NCI-H146 treated with DMSO at 0.1 percent for 48 hours (cell line): ENCODE measurements around the gene BCAS4.
"Not testable (repeated sequence)": the region's sequence is repeated elsewhere in the genome, so short reads cannot be mapped to it uniquely, and the experiment has no call there.

ENCODE experiments used
- DNase-seq: peaks from one replicate; lab custom pipeline; 2025; ENCODE audit not compliant: unreplicated experiment; lab: John Stamatoyannopoulos, UW

Gene BCAS4

DNA sequence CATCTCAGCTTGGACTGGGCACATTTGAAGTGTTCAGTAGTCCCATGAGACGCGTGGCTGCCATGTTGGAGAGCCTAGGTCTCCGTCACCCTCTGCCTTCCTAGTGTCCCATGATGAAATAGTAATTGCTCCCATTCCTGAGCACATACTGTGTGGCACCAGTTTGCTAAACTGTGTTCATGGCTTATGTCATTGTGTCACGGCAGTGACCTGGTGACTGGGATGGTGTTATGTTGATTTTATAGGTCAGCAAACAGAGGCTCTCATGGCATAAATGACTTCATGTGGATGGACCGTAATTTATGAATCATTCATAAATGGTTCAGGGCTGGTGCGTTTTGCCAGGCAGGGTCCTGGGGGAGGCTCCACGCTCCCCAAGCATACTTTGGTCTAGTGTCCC, 3.8 kb downstream of the BCAS4 start:
- no peak for DNase-seq

DNA sequence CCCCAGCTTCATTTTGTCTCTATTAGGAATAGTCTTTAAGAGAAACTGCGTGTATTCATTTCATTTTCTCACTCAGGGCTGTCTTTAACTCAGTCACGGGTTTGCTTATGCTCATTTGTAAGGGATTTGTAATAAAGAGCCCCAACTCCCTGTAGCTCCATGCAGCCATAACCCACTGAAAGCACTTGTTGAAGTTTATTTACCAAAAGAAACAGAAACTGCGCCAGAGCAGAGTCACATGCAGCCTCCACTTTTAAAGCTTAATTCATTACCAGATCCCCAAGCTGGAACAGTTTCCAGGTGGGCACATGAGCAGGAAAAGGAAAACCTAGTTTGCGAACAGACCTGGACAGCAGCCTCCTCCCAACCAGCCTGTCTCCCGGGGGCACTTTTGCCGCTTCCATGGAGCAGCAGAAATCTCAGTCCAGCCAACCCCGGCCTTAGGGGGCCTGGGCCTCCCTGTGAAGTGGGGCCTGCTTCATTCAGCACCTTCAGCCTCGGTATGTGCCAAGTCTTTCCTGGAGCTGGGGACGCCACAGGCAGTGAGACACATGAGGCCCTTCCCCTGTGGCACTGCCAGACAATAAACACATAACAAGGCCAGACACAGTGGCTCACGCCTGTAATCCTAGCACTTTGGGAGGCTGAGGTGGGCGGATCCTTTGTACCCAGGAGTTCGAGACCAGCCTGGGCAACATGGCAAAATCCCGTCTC, 4.5 kb downstream of the BCAS4 start:
- no peak for DNase-seq

DNA sequence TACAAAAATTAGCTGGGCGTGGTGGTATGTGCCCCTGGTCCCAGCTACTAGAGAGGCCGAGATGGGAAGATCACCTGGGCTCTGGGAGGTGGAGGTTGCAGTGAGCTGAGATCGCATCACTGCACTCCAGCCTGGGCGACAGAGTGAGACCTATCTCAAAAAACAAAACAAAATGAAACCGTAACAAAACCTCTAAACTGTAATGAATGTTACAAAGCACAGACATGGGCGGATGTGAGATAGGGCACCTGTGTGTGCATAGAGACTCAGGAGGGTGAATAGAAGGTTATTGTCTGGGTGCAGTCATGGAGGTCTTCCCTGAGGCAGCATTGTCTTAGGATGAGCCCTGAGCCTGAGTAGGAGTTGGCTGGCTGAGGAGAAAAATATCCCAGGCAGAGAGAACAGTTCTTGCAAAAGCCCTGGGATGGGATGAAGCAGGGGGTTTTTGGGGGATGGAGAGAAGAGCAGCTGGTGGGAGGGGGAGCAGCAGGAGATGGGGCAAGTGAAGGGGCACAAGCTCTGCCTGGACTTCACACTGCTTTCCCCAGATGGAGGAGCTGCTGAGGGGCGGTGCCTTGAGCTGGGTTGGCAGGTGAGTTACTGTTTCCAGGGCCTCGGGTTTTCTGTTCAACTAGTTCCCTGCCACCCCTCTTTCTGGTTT, 5.2 kb downstream of the BCAS4 start:
- DNase-seq: no peak

DNA sequence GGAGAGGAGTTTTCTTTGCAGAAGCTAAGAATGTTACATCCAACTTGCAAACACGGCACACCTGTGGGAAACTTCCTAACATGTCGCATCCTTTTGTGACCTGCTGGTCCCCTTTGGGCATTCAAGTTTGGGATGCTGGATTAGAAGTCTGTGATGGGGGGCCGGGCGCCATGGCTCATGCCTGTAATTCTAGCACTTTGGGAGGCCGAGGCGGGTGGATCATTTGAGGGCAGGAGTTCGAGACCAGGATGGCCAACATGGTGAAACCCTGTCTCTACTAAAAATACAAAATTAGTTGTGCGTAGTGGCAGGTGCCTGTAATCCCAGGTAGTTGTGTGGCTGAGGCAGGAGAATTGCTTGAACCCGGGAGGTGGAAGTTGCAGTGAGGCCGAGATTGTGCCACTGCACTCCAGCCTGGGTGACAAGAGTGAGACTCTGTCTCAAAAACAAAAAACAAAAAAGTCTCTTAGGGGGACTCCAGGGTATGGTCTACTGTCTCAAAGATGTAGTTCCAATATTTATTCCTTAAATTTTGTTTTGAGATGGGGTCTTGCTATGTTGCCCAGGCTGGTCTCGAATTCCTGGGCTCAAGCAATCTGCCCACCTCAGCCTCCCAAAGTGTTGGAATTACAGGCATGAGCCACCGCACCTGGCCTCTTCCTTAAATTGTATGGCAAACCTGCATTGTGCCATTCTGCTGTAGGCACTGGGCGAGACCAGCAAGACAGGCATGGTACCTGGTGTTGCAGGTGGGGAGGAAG, 6.3 kb downstream of the BCAS4 start:
- not testable (repeated sequence) for DNase-seq

DNA sequence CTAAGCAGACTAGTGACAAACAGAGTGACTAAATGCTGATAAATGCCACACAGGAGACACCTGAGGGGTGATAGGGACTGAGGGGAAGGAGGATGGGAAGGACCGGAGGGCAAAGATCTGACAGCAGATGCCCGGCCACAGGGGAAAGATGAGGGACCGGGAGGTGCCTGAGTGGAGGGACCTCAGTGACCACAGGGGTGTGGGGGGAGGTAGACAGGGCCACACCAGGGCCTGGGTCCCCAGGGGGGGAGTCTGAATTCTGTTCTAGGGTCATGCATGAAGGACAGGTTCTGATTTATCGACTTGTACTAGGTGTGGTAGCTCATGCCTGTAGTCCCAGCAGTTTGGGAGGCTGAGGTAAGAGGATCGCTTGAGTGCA, 6.9 kb downstream of the BCAS4 start:
- no peak for DNase-seq

DNA sequence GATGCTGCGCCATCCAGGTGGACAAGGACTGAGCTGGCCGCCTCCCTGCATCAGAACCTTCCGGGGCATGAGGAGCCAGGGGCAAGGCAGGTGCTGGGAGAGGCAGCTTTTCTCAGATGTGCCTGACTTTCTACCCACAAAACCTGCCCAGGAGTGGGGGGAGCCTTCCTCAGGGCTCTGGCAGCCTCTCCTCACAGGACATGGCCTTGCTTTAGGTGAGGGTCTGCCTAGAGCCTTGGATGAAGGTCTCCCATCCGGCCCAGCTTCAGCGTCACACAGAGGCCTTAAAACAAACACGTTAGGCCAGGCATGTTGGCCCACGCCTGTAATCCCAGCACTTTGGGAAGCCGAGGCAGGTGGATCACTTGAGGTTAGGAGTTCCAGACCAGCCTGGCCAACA, 7.4 kb downstream of the BCAS4 start:
- DNase-seq: no peak

DNA sequence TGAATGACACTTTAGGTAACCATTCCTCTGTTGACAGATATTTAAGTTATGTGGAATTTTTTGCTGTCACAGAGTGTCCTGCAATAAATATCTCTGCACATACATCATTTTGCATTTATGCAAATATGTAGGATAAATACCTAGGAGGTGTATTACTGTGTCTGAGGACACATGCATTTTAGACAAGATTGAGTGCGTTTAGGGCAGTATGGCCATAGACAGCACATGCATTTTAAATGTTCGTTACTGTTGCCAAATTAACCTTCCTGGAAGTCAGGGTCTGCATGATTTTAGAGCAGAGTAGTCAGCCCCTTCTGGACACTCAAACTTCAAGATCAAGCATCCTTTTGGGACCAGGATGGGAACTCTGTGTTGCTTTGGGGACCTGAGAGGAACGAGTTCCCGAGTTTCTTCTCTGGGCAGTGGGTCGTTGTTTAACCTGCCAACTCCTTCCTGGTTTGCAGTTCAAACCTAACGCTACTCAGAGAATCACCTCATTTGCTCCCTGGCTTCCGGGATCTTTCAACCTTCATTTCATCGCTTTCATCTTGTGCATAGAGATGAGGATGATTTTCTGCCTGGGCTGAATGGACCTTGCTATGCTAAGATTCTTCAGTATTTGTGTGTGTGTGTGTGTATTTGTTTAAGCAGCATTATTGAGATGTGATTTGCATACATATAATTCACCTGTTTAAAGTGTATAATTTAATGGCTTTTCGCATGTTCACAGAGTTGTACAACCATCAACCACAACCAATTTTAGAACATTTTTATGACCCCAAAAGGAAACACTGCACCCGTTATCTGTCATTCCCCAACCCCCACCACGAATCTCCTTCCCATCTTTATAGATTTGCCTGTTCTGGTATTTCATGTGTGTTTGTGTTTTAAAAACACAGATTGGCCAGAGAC, 9.8 kb downstream of the BCAS4 start:
- no peak for DNase-seq

DNA sequence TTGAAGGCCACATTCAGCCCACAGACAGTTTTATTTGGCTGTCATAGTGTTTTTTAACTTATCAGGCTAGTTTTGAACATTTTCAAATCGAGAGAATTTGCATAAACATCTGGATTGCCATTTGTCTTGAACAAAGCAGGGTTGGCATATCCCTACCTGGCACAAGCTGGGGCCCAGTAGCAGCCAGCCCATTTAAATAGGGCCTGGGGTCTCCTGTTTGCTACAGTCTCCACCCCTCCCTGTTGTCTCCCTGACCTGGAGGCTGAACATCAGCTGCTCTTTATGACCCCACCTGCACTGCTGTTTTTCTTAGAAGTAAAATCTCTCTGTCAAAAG, 10.5 kb downstream of the BCAS4 start:
- no peak for DNase-seq

DNA sequence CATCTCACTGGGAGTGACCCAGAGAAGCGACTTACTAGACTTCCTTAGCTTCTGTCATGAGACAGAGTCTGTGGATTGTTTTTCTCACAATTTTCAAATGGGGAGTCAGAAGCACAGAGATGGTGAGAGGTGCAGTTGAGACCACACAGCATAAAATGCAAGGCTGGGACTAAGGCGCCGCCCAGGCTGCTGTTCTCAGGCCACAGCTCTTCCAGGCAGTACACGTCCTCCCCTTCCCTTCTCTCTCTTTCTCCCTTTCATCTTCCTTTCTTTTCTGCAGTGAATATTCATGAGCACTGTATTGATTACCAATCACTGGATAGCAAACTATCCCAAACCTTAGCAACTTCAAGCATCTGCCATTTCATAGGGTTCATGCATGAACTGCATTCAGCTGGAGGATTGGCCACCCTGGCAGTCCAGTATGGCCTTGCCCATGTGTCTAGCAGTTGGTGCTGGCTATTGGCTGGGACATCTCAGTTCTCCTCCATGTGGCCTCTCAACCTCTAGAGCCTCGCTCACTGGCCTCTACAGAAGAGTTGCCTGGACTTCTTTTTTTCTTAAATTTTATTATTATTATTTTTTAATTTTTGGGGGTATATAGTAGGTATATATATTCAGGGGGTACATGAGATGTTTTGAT, 11.4 kb downstream of the BCAS4 start:
- DNase-seq: no peak

DNA sequence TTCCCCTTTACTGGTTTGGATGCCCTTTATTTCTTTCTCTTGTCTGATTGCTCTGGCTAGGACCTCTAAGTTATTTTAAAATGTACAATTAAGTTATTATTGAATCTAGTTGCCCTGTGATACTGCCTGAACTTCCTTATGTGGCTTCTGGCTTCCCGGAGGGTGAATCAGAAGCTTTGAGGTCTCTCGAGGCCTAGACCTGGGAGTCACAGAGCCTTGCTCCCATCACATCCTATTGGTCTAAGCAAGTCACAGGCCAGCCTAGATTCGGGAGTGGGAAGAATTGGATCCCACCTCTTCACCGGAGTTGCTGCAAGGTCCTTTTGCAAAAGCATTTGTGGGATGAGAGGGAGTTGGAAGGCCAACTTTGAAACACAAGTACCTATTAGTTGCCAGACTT, 15.2 kb downstream of the BCAS4 start:
- DNase-seq: no peak

DNA sequence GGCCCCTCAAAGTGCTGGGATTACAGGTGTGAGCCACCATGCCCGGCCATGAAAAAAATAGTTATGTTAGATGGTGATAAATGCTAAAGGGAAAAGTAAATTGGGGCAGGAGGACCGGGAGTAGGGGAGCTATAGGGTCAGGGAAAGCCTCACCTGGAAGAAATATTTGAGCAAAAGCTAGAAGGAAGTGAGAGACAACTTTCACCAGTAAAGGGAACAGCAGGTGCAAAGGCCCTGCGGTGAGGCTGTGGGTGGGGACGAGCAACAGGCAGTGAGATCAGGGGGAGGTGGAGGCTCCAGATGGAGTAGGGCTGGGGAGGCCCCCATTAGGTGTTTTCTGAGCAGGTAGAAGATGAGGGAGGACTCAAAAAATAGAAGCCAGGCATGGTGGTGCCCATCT, 16.0 kb downstream of the BCAS4 start:
- DNase-seq: no peak

DNA sequence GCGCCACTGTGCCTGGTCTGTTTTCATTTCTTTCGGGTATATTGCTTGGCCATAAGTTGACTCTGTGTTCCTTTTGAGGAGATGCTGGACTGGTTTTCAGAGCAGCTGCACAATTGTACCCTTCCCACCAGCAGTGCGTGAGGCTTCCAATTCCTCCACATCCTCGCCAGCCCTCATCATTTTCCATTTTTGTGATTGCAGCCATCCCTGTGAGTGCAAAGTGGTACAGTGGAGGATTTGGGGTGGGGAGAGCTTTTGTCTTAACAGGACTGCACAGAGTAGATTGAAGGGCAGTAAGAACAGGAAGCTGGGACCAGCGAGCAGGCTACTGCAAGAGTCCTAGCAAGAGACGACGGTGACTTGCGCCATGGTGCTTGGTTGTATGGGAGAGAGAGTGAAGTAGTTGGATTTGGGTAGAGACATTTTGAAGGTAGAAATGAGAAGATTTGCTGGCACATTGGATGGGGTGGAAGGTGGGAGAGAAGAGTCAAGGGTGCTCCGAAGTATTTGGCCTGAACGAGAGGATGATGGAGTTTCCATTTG, 18.3 kb downstream of the BCAS4 start:
- DNase-seq: no peak

DNA sequence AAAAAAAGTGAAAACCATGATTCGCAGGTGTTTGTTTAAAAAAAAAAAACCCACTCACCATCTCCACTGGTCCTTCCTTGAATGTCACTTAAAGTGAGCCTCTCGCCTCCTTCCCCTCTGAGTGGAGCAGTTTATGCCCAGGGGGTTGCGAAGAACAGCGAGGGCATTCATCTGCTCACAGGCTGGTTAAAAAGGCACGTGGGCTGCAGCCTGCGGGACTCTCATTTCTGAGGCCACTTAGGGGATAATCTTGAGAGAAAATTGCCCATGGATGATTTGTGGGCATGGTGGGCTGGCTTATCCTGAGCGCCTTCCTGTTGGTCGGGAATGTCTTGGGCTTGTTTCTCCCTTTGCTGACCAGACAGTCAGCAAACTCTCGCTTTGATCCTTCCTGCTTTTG, 18.9 kb downstream of the BCAS4 start:
- DNase-seq: no peak

DNA sequence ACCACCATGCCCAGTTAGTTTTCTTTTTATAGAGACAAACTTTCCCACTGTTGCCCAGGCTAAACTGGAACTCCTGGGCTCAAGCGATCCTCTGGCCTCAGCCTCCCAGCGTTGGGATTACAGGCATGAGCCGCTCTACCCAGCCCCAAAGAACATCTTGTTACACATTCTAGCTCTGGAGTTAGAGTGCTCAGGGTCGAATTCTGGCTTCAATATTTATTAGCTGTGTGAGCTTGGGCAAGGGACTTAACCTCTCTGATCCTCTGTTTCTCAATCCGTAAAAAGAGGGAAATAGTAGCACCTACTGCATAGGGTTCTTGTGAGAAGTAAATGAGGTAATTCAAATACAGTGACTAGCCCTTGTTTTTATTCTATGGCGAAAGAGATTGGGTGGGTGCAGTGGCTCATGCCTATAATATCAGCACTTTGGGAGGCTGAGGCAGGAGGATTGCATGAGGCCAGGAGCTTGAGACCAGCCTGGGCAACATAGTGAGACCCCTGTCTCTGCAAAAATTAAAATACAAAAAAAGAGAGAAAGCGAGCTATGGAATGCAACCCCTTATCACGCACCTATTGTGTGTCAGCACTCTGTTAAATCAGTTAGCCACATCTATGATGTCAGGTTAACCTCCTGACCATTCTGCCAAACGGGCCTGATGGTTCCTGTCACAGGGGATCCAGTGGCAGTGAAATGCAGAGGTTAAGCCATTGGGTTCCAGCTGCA, 19.7 kb downstream of the BCAS4 start:
- DNase-seq: no peak

DNA sequence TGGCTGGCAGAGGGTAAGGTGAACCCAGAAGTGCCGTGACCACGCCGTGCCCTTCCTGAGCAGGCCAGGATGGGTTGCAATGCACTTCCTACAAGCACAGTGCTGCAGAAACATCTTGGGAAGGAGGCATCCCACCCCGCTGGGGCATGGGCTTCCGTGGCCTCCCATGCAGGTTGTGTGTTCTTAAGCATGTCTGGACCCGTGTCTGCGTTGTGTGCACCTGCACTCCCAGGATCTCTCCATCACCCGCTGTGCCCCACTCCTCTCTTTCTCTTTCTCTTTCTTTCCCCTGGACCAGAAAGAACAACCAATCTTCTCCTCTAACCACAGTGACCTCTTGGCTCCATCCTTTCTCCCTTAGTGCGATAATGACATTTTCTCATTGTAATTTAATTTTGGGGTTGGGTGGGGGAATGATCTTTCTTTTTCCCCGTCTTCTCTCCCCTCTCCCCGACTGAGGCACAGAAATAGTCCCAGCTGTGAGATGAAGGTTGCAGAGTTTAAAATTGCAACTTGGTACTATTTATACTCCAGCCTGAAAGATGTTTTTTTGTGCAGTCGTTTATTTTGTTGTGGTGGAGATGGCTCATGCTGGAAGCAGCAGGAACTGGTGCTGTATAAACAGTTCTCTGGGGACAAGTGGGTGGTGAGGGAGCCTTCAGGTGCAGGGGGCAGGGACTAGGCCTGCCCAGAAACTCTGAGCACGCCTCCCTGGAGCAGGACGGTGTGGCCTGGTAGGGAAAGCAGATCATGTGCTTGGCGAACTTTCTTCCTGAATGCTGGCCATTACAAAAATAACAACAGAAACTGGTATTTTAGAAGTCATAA, 20.5 kb downstream of the BCAS4 start:
- DNase-seq: peak; percentile 10

DNA sequence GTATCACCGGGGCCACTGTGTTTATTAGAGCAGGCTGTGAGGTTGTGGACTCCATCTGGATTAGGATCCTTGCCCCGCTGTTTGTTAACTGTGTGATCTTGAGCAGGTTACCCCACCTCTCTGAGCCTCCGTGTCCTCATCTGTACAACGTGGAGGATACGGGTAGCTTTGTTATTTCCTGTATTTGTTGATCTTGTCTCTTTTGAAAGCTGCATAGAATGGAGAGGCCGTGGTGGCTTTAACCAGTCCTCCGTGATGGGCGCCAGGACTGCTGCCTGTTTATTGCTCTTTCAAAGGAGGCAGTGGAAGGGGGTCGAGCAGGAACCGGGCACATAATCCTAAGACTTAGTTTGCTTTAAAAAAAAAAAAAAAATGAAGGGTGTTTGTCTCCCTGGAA, 22.9 kb downstream of the BCAS4 start:
- DNase-seq: no peak

DNA sequence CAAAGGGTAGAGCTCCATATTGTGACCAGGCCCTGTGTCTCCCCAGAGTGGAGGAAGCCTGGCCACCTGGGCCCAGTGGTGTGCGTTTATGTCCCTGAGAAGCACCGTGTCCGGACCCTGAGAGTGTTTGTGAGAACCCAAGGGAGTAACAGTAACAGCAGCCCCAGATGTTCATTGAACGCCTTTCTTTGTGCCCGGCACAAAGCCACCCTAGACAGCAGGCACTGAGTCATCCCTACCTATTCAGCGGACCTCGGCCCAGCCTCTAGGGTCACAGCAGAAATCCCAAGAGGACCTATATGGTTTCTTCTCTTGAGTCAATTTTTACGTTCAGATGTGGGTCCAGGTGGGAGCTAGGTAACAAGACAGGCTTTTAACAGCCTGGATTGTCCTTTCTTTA, 24.5 kb downstream of the BCAS4 start:
- no peak for DNase-seq

DNA sequence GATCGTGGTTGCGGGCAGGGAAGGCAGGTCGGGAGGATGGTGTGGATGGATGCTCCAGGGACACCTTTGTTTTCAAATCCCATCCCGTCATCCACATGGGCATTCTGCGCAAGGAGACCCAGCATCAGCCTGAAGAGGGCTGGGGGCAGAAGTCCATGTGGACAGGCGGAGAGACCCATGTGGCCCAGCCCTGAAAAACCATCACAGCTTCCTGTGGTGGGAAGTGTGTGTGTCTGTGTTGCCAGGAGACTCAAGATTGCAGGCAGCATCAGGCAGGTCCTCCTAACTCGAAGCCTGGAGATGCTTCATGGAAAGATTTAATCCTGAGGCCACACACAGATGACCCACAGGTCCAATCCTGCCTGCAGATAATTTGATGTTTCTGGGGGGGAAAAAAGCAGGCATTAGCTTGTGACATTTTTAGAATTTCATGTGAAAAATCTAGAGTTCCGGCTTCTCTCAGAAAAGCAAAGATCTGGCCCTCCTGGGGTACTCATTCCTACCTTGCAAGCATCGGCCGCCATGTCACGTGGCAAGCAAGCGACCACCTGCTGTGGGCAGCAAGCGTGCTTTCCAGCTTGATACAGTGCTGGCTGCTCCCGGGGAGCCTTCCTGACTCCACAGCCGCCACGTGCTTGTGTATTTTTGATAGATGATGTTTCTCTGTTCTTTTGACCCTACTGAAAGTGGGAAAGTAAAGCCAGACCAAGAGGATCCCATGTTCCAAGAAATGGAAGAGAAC, 25.8 kb downstream of the BCAS4 start:
- DNase-seq: no peak
